SK-N-MC (cell line): ENCODE data around the gene SPTLC3.

ENCODE experiments used
- EZH2 ChIP-seq: fragments of 200-600 bp; sonication (generic); IDR thresholded peaks from one replicate; pipeline ENCODE4 v1.6.1; 2017; ENCODE audit warnings: antibody characterized with exemption
- FOXP2 ChIP-seq: optimal IDR thresholded peaks from 2 replicates; pipeline ENCODE3; 2011; ENCODE audit warnings: mild to moderate bottlenecking, moderate library complexity; ENCODE audit not compliant: insufficient read depth; ENCODE audit errors: extremely low read length, control extremely low read depth
- POLR2AphosphoS5 ChIP-seq: IDR thresholded peaks from 2 replicates; pipeline ENCODE4 v1.6.1; 2012; ENCODE audit warnings: mild to moderate bottlenecking, low read depth, low read length, borderline replicate concordance

- TF ChIP-seq EZH2, result no peak
- TF ChIP-seq FOXP2, result no peak
- TF ChIP-seq POLR2AphosphoS5, result no peak
These were observed 93.5 kb downstream of the SPTLC3 start for GRCh38 chr20:13102237-13102636.
